Smooth muscle cell (in vitro differentiated cells): ENCODE data around the gene RNU2-1. TPM values are rescaled to one million over a fixed set of nuclear protein-coding genes. Genes with fewer than 3 reads are reported as not detected.

Experiments used
- DNase-seq: peaks from one replicate; lab custom pipeline; 2025; ENCODE audit not compliant: unreplicated experiment; lab: John Stamatoyannopoulos, UW
- H2AFZ ChIP-seq: fragments of 200-600 bp; sonication (generic); 2 replicates; pipeline ENCODE4 v1.6.0; 2016; ENCODE audit warnings: antibody characterized with exemption, low read depth, mild to moderate bottlenecking
- H3F3A ChIP-seq: fragments of 200-600 bp; sonication (generic); 2 replicates; pipeline ENCODE4 v1.6.0; 2017; ENCODE audit warnings: antibody characterized with exemption, low read depth
- H3K27ac ChIP-seq: fragments of 200-600 bp; sonication (generic); 2 replicates; pipeline ENCODE4 v1.5.1; 2016; ENCODE audit warnings: low read depth, mild to moderate bottlenecking
- H3K27me3 ChIP-seq: fragments of 200-600 bp; sonication (generic); 2 replicates; pipeline ENCODE4 v1.6.1; 2016; ENCODE audit warnings: low read depth, mild to moderate bottlenecking
- H3K36me3 ChIP-seq: fragments of 200-600 bp; sonication (generic); 2 replicates; pipeline ENCODE4 v1.5.1; 2016; ENCODE audit warnings: low read depth
- H3K4me1 ChIP-seq: fragments of 200-600 bp; sonication (generic); 2 replicates; pipeline ENCODE4 v1.5.1; 2016; ENCODE audit warnings: low read depth
- H3K4me2 ChIP-seq: fragments of 200-600 bp; sonication (generic); 2 replicates; pipeline ENCODE4 v1.6.0; 2016; ENCODE audit warnings: mild to moderate bottlenecking
- H3K4me3 ChIP-seq: fragments of 200-600 bp; sonication (generic); 2 replicates; pipeline ENCODE4 v1.5.1; 2016; ENCODE audit warnings: mild to moderate bottlenecking
- H3K79me2 ChIP-seq: fragments of 200-600 bp; sonication (generic); 2 replicates; pipeline ENCODE4 v1.6.0; 2016; ENCODE audit warnings: low read depth, mild to moderate bottlenecking
- H3K9ac ChIP-seq: fragments of 200-600 bp; sonication (generic); 2 replicates; pipeline ENCODE4 v1.6.0; 2016; ENCODE audit warnings: low read depth
- H3K9me3 ChIP-seq: fragments of 200-600 bp; sonication (generic); replicated peaks from 2 replicates; pipeline ENCODE4 v1.5.1; 2016; ENCODE audit warnings: low read depth
- H4K20me1 ChIP-seq: fragments of 200-600 bp; sonication (generic); 2 replicates; pipeline ENCODE4 v1.6.0; 2016; ENCODE audit warnings: low read depth
- CTCF ChIP-seq: fragments of 200-600 bp; sonication (generic); IDR thresholded peaks from 2 replicates; pipeline ENCODE4 v1.5.1; 2017; ENCODE audit warnings: borderline replicate concordance, mild to moderate bottlenecking, antibody characterized with exemption; ENCODE audit not compliant: insufficient read depth, poor library complexity, severe bottlenecking
- WGBS: methylation state at CpG from one replicate; pipeline ENCODE4 v1.1.7; 2016; ENCODE audit warnings: low lambda C conversion rate; 5-methylcytosine and 5-hydroxymethylcytosine counted together
- polyA plus RNA-seq: library from polyadenylated mRNA; unstranded; fragments of >200 nt; fragmentation: Nextera tagmentation; extraction: Ambion mirVana; gene quantifications from 2 replicates; pipeline ENCODE4 v1.2.1, GENCODE V29; 2016
- small RNA-seq: library from RNA; depleted of rRNA; stranded (forward); fragments of <200 nt; gene quantifications from one replicate; pipeline ENCODE3, GENCODE V24; 2014
- total RNA-seq: library from RNA; depleted of rRNA; stranded (reverse); fragments of >200 nt; gene quantifications from 2 replicates; pipeline ENCODE4 v1.2.3, GENCODE V29; 2014

Gene RNU2-1
- total and polyA plus RNA-seq, 2 experiments from 2014 or later = 13.8 TPM; not detected in 1

GRCh38 chr17:43183921-43184320 is 49.9 kb downstream of the RNU2-1 start:
- H3K27ac ChIP-seq = no peak overlapping the region

More at GRCh38 chr17:43183921-43184320, 49.9 kb downstream of the RNU2-1 start:
- peaks cover 6% of the 10 kb centered on the region for H3K36me3 ChIP-seq
- H3F3A ChIP-seq = no peaks in the 10 kb centered on the region
- DNase-seq = no peak
- H3K4me3 ChIP-seq = no peak overlapping the region
- no peak overlapping the region for H3K4me2 ChIP-seq
- H2AFZ ChIP-seq = no peak overlapping the region
- H3K27me3 ChIP-seq = no peaks in the 10 kb centered on the region
- H3K4me1 ChIP-seq = no peaks in the 10 kb centered on the region
- peaks cover 20% of the 10 kb centered on the region for H4K20me1 ChIP-seq
- no peaks in the 10 kb centered on the region for H3K79me2 ChIP-seq
- WGBS = 99% methylated on average over 3 of the region's 3 CpGs
- no peak overlapping the region for H3K9ac ChIP-seq
- no peaks in the 10 kb centered on the region for H3K9me3 ChIP-seq
- no peak for TF ChIP-seq CTCF

Small RNA genes within 50 kb of the gene (small RNA-seq; reads per million reads assigned to genes)
- gene RF00004 = not detected
- gene RNU2-1 = not detected

Other genes starting within 250 kb of the RNU2-1 start
- gene RPL27, start 235.6 kb downstream of the RNU2-1 start, total RNA-seq = 1,947 and 2,084 TPM in 2 replicates
- gene RPL27, start 235.6 kb downstream of the RNU2-1 start, polyA plus RNA-seq = 963 and 994 TPM in 2 replicates
- gene IFI35, start 227.2 kb downstream of the RNU2-1 start, total RNA-seq = 1.5 and 1.9 TPM in 2 replicates
- 6.3 and 7.4 TPM in 2 replicates for gene IFI35, start 227.2 kb downstream of the RNU2-1 start, polyA plus RNA-seq
- 146 and 174 TPM in 2 replicates for gene VAT1, start 211.6 kb downstream of the RNU2-1 start, total RNA-seq
- 218 and 229 TPM in 2 replicates for gene VAT1, start 211.6 kb downstream of the RNU2-1 start, polyA plus RNA-seq
- 0.27 and 0.81 TPM in 2 replicates for gene RND2, start 208.7 kb downstream of the RNU2-1 start, total RNA-seq
- gene RND2, start 208.7 kb downstream of the RNU2-1 start, polyA plus RNA-seq = 1.1 and 1.7 TPM in 2 replicates
- gene BRCA1, start 108.6 kb downstream of the RNU2-1 start, total RNA-seq = 17.2 and 22.7 TPM in 2 replicates
- 2.7 and 5.4 TPM in 2 replicates for gene BRCA1, start 108.6 kb downstream of the RNU2-1 start, polyA plus RNA-seq
- 73.9 and 88.5 TPM in 2 replicates for gene NBR1, start 62.8 kb downstream of the RNU2-1 start, total RNA-seq
- 43.5 and 47.6 TPM in 2 replicates for gene NBR1, start 62.8 kb downstream of the RNU2-1 start, polyA plus RNA-seq
- gene TMEM106A, start 22.1 kb downstream of the RNU2-1 start, total RNA-seq = 5.8 and 14.3 TPM in 2 replicates
- 4.6 and 10.4 TPM in 2 replicates for gene TMEM106A, start 22.1 kb downstream of the RNU2-1 start, polyA plus RNA-seq
- not detected in 2 replicates for gene CCDC200, start 5.4 kb downstream of the RNU2-1 start, total RNA-seq
- 1.1 and 4.1 TPM in 2 replicates for gene CCDC200, start 5.4 kb downstream of the RNU2-1 start, polyA plus RNA-seq
- gene ARL4D, start 165.0 kb upstream of the RNU2-1 start, total RNA-seq = 9.9 and 10.3 TPM in 2 replicates
- gene ARL4D, start 165.0 kb upstream of the RNU2-1 start, polyA plus RNA-seq = 25.9 and 27.6 TPM in 2 replicates
- 24.4 and 36.9 TPM in 2 replicates for gene DHX8, start 250.0 kb upstream of the RNU2-1 start, total RNA-seq
- gene DHX8, start 250.0 kb upstream of the RNU2-1 start, polyA plus RNA-seq = 24.4 and 27.5 TPM in 2 replicates